Naive thymus-derived CD4-positive, alpha-beta T cell (primary cell): ENCODE measurements around the gene KIF5A. TPM values are rescaled to one million over a fixed set of nuclear protein-coding genes. Genes with fewer than 3 reads are reported as not detected.

Experiments
- ATAC-seq: fragments of 150-1000 bp; cut with Tn5 transposase; 2 replicates; pipeline ENCODE4 v1.10.0; 2021; ENCODE audit warnings: mild to moderate bottlenecking, moderate library complexity
- CTCF ChIA-PET: fragments of 350-600 bp; sonication (Branson Sonifier 250); formaldehyde crosslinking; loops from one replicate; lab custom pipeline; 2021; ENCODE audit warnings: antibody characterized with exemption; lab: Charles Lee
- POLR2A ChIA-PET: fragments of 350-600 bp; sonication (Branson Sonifier 250); formaldehyde crosslinking; loops from one replicate; lab custom pipeline; 2021; ENCODE audit warnings: antibody characterized with exemption, inconsistent platforms; lab: Charles Lee
- DNase-seq, 9 donors: peaks; one replicate each; pipeline versions ENCODE4 v3.0.0 to v3.0.0-alpha.2; 2020 to 2022; ENCODE audit warnings: mixed read lengths in 1 of 9
- H3K27ac ChIP-seq: one replicate; pipeline ENCODE4 v1.7.0; 2013; ENCODE audit warnings: mild to moderate bottlenecking, low read depth, low read length, moderate library complexity
- H3K27me3 ChIP-seq, 2 donors: one replicate each; pipeline ENCODE4 v1.7.0; 2013; ENCODE audit warnings: low read length in 2 of 2, mild to moderate bottlenecking in 2 of 2, moderate library complexity in 2 of 2; ENCODE audit not compliant: control insufficient read depth in 2 of 2, insufficient read depth in 2 of 2
- H3K36me3 ChIP-seq, 3 experiments: 1 replicate in 2 of 3; 2 replicates in 1 of 3; pipeline ENCODE4 v1.7.0; 2013; ENCODE audit warnings: low read length in 3 of 3, mild to moderate bottlenecking in 3 of 3, moderate library complexity in 1 of 3; ENCODE audit not compliant: insufficient read depth in 3 of 3, control insufficient read depth in 2 of 3
- H3K4me1 ChIP-seq, 2 donors: one replicate each; pipeline ENCODE4 v1.7.0; 2013; ENCODE audit warnings: low read length in 2 of 2, mild to moderate bottlenecking in 2 of 2, moderate library complexity in 1 of 2; ENCODE audit not compliant: control insufficient read depth in 2 of 2, insufficient read depth in 2 of 2
- H3K4me3 ChIP-seq: 2 replicates; pipeline ENCODE4 v1.7.0; 2013; ENCODE audit warnings: mild to moderate bottlenecking, low read length
- H3K9me3 ChIP-seq, 3 experiments: 1 replicate in 2 of 3; 2 replicates in 1 of 3; pipeline ENCODE4 v1.7.0; 2013; ENCODE audit warnings: low read length in 3 of 3; ENCODE audit not compliant: control insufficient read depth in 2 of 3
- H3K27ac Mint-ChIP-seq, 9 donors: one replicate each; pipeline ENCODE4 v1.8.0; 2020 to 2022; ENCODE audit warnings: mixed read lengths in 9 of 9, mild to moderate bottlenecking in 8 of 9, moderate library complexity in 5 of 9, inconsistent platforms in 2 of 9
- H3K27me3 Mint-ChIP-seq, 5 donors: one replicate each; pipeline ENCODE4 v1.8.0; 2021 to 2022; ENCODE audit warnings: mixed read lengths in 5 of 5, mild to moderate bottlenecking in 1 of 5
- H3K36me3 Mint-ChIP-seq, 5 donors: one replicate each; pipeline ENCODE4 v1.8.0; 2020 to 2022; ENCODE audit warnings: mixed read lengths in 5 of 5, mild to moderate bottlenecking in 3 of 5, inconsistent platforms in 1 of 5
- H3K4me1 Mint-ChIP-seq, 7 donors: one replicate each; pipeline ENCODE4 v1.8.0; 2020 to 2022; ENCODE audit warnings: mixed read lengths in 7 of 7, mild to moderate bottlenecking in 3 of 7, inconsistent platforms in 1 of 7
- H3K4me3 Mint-ChIP-seq, 10 donors: one replicate each; pipeline ENCODE4 v1.8.0; 2020 to 2022; ENCODE audit warnings: mild to moderate bottlenecking in 10 of 10, mixed read lengths in 10 of 10, moderate library complexity in 6 of 10, inconsistent platforms in 2 of 10
- H3K9me3 Mint-ChIP-seq, 11 donors: one replicate each; pipeline ENCODE4 v1.8.0; 2020 to 2022; ENCODE audit warnings: mixed read lengths in 11 of 11, mild to moderate bottlenecking in 4 of 11, inconsistent platforms in 1 of 11, moderate library complexity in 1 of 11
- intact Hi-C, 2 donors: fragments of 100-400 bp; cut with micrococcal nuclease; formaldehyde crosslinking; loops; one replicate each; pipeline ENCODE4 v1.15.1; 2023
- polyA plus RNA-seq, 2 donors: library from polyadenylated mRNA; unstranded; fragments of 300-500 nt; fragmentation: Illumina TruSeq; gene quantifications; one replicate each; pipeline ENCODE4 v1.2.3, GENCODE V29; 2021
- total RNA-seq, 6 experiments: library from RNA in 5 of 6; stranded (reverse) in 5 of 6; gene quantifications; 1 replicate in 5 of 6; 2 replicates in 1 of 6; pipeline ENCODE4 v1.2.3 and lab custom pipeline; 2021 to 2026

The KIF5A gene
- total and polyA plus RNA-seq, 7 experiments from 2014 or later, result 0.06 to 1.7 (median 1.0) TPM

DNA sequence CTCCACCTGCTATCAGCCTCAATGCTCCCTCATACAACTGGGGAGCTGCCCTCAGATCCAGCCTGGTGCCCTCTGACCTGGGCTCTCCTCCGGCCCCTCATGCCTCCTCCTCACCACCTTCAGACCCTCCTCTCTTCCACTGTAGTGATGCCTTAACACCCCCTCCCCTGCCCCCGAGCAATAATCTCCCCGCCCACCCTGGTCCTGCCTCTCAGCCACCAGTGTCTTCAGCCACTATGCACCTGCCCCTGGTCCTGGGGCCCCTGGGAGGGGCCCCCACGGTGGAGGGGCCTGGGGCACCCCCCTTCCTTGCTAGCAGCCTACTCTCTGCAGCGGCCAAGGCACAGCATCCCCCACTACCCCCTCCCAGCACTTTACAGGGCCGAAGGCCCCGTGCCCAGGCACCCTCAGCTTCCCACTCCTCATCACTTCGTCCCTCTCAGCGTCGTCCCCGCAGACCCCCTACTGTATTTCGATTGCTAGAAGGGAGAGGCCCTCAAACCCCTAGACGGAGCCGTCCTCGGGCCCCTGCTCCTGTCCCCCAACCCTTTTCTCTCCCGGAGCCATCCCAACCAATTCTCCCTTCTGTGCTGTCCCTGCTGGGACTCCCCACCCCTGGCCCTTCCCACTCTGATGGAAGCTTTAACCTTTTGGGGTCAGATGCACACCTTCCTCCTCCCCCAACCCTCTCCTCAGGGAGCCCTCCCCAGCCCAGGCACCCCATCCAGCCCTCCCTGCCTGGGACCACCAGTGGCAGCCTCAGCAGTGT lies 24.0 kb upstream of the KIF5A start:
- Mint-ChIP-seq H3K9me3 (peaks cover 0 to 5% (median 0%) of the 10 kb centered on the region in 11 donors), H3K4me1 (peaks cover 25 to 36% (median 31%) of the 10 kb centered on the region in 7 donors), H3K4me3 (peak overlapping the region in 2 of 10 donors; percentile 7 to 8), H3K27ac (peak overlapping the region in 3 of 9 donors; percentile 14 to 58 (median 32)), H3K36me3 (peaks cover 0 to 12% (median 4%) of the 10 kb centered on the region in 5 donors), H3K27me3 (peaks cover 0 to 3% (median 0%) of the 10 kb centered on the region in 5 donors)
- Histone ChIP-seq H3K9me3 (no peaks in the 10 kb centered on the region), H3K27ac (no peak overlapping the region), H3K4me3 (no peak overlapping the region), H3K4me1 (peaks cover 22 to 26% of the 10 kb centered on the region in 2 donors), H3K36me3 (peaks cover 5 to 66% (median 22%) of the 10 kb centered on the region in 3 experiments), H3K27me3 (no peaks in the 10 kb centered on the region)
- ChIA-PET CTCF (interaction anchor here (1.1 kb wide), 1 partner anchor 45 kb away, joined by 3 read pairs; no protein-coding TSS in a partner anchor), POLR2A (interaction anchor here (0.6 to 2.6 kb wide), 3 partner anchors 10 to 45 kb away, joined by 5 to 10 read pairs (median 5); no protein-coding TSS in a partner anchor)
- DNase-seq (no peak), ATAC-seq (no peak)
- intact Hi-C loops, result loop anchor here in 1 of 2 donors (10.0 kb wide), 1 partner anchor 801 kb away; the partner anchor contains the start of gene NACA

DNA sequence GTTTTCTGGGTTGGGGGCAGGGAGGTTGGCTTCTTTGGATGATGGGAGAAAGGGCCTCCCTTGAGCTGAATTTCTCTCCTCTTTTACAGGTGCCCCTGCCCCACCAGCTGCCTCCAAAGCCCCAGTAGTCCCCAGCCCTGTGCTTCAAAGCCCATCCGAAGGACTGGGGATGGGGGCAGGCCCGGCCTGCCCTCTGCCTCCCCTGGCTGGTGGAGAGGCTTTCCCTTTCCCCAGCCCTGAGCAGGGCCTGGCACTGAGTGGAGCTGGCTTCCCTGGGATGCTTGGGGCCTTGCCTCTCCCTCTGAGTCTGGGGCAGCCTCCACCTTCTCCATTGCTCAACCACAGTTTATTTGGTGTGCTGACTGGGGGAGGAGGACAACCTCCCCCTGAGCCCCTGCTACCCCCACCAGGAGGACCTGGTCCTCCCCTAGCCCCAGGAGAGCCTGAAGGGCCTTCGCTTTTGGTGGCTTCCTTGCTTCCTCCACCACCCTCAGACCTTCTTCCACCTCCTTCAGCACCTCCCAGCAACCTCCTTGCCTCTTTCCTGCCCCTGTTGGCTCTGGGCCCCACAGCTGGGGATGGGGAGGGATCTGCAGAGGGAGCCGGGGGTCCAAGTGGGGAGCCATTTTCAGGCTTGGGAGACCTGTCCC lies 23.2 kb upstream of the KIF5A start:
- Histone ChIP-seq H3K27ac (peak overlapping the region; percentile 35), H3K27me3 (no peaks in the 10 kb centered on the region), H3K4me1 (peaks cover 14 to 18% of the 10 kb centered on the region in 2 donors), H3K36me3 (peaks cover 7 to 74% (median 22%) of the 10 kb centered on the region in 3 experiments), H3K4me3 (no peak overlapping the region), H3K9me3 (no peaks in the 10 kb centered on the region)
- ChIA-PET POLR2A (interaction anchor here (0.6 to 1.0 kb wide), 4 partner anchors 20 to 55 kb away, joined by 3 to 5 read pairs (median 4); partner anchors contain the start of gene DCTN2), CTCF (interaction anchor here (1.1 kb wide), 1 partner anchor 45 kb away, joined by 3 read pairs; no protein-coding TSS in a partner anchor)
- H3K27me3 Mint-ChIP-seq, result peaks cover 0 to 3% (median 0%) of the 10 kb centered on the region in 5 donors
- peaks cover 0 to 15% (median 4%) of the 10 kb centered on the region in 5 donors for H3K36me3 Mint-ChIP-seq
- no peak overlapping the region for H3K4me3 Mint-ChIP-seq
- no peak for ATAC-seq
- intact Hi-C loops, result loop anchor here in 1 of 2 donors (10.0 kb wide), 1 partner anchor 802 kb away; the partner anchor contains the start of gene NACA
- peak overlapping the region in 1 of 9 donors; percentile 45 for H3K27ac Mint-ChIP-seq
- H3K9me3 Mint-ChIP-seq, result peaks cover 0 to 5% (median 0%) of the 10 kb centered on the region in 11 donors
- H3K4me1 Mint-ChIP-seq, result peaks cover 23 to 29% (median 27%) of the 10 kb centered on the region in 7 donors
- DNase-seq, result no peak

DNA sequence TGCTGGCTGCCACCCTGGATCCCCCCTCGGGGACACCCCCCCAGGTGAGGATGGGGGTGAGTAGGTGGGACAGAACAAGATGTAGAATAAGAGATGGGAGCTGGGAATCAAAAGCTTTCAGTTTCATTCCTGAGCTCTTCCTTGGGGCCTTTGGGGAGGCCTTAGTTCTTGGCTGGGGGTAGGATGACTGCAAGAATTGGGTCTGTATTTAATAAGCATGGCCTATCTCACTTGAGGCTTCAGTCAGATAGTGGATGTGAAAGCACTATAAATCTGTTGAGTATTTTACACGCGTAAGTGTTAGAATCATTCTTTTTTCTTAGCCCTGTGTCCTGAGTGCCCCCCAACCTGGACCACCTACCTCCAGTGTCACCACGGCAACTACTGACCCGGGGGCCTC lies 22.7 kb upstream of the KIF5A start:
- Mint-ChIP-seq H3K9me3 (peaks cover 0 to 5% (median 0%) of the 10 kb centered on the region in 11 donors), H3K27me3 (peaks cover 0 to under 1% (median 0%) of the 10 kb centered on the region in 5 donors), H3K27ac (peak overlapping the region in 2 of 9 donors; percentile 45 to 65), H3K4me1 (peaks cover 17 to 27% (median 21%) of the 10 kb centered on the region in 7 donors), H3K4me3 (peak overlapping the region in 1 of 10 donors; percentile 41), H3K36me3 (peaks cover 0 to 20% (median 4%) of the 10 kb centered on the region in 5 donors)
- Histone ChIP-seq H3K4me3 (no peak overlapping the region), H3K9me3 (no peaks in the 10 kb centered on the region), H3K36me3 (peaks cover 7 to 80% (median 26%) of the 10 kb centered on the region in 3 experiments), H3K4me1 (peaks cover 9 to 12% of the 10 kb centered on the region in 2 donors), H3K27me3 (no peaks in the 10 kb centered on the region), H3K27ac (peak overlapping the region; percentile 35)
- DNase-seq, result no peak
- intact Hi-C loops, result loop anchor here in 1 of 2 donors (10.0 kb wide), 1 partner anchor 802 kb away; the partner anchor contains the start of gene NACA
- ChIA-PET CTCF (interaction anchor here (0.6 kb wide), 1 partner anchor 56 kb away, joined by 4 read pairs; no protein-coding TSS in a partner anchor), POLR2A (interaction anchor here (0.6 to 1.0 kb wide), 2 partner anchors 20 to 53 kb away, joined by 3 to 5 read pairs; partner anchors contain the start of gene DCTN2)
- ATAC-seq, result no peak

DNA sequence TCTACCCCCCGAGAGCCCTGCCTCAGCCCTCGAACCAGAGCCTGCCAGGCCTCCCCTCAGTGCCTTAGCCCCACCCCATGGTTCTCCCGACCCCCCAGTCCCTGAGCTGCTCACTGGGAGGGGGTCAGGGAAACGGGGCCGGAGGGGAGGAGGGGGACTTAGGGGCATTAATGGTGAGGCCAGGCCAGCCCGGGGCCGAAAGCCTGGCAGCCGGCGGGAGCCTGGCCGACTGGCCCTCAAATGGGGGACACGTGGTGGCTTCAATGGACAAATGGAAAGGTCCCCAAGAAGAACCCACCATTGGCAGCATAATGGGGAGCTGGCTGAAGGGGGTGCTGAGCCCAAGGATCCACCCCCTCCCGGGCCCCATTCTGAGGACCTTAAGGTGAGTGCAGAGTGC lies 21.7 kb upstream of the KIF5A start:
- H3K9me3 Mint-ChIP-seq, result peaks cover 0 to 5% (median 0%) of the 10 kb centered on the region in 11 donors
- ATAC-seq (no peak), DNase-seq (no peak)
- no peak overlapping the region for H3K4me3 Mint-ChIP-seq
- H3K4me1 Mint-ChIP-seq, result peaks cover 15 to 25% (median 18%) of the 10 kb centered on the region in 7 donors
- CTCF ChIA-PET, result no interaction called here
- Histone ChIP-seq H3K4me1 (peaks cover 9 to 11% of the 10 kb centered on the region in 2 donors), H3K4me3 (no peak overlapping the region), H3K27me3 (no peaks in the 10 kb centered on the region), H3K36me3 (peaks cover 7 to 90% (median 34%) of the 10 kb centered on the region in 3 experiments), H3K27ac (no peak overlapping the region), H3K9me3 (no peaks in the 10 kb centered on the region)
- H3K36me3 Mint-ChIP-seq, result peaks cover 6 to 30% (median 13%) of the 10 kb centered on the region in 5 donors
- POLR2A ChIA-PET, result interaction anchor here (0.9 kb wide), 1 partner anchor 69 kb away, joined by 3 read pairs; no protein-coding TSS in a partner anchor
- peak overlapping the region in 2 of 9 donors; percentile 22 to 59 for H3K27ac Mint-ChIP-seq
- no peaks in the 10 kb centered on the region for H3K27me3 Mint-ChIP-seq
- intact Hi-C loops, result loop anchor here in 1 of 2 donors (10.0 kb wide), 1 partner anchor 803 kb away; the partner anchor contains the start of gene NACA

DNA sequence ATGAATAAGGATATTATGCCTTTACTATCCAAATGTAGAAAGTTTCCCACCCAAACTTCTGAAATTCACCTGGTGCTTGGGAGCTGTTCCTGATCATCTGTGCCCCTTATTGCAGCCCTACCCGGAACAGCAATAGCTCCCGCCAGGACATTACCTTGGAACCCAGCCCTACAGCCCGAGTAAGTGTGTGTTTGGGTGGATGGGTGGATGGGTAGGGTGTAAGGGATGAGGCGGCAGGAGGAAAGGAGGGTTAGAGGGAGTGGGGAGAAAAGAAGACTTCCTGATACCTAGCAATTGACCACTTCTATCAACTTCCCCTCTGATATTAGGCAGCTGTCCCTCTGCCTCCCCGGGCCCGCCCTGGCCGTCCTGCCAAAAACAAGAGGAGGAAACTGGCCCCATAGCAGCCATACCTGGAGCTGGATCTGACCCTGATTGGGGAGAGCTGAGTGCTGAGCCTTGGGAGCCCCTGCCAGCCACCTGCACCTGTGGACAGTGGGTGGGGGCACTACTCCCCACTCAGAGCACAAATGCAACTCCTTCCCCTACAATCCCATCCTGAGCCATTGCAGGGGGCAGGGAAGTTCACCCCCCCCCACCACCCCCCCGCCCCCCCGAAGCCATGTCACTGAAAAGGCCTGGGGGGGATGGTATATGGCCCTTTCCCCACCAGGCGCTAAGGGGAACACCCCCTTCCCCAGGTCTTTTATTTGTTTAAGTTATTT lies 20.9 kb upstream of the KIF5A start:
- POLR2A ChIA-PET, result interaction anchor here (0.6 to 1.3 kb wide), 5 partner anchors 10 to 131 kb away, joined by 3 to 4 read pairs (median 3); no protein-coding TSS in a partner anchor
- Mint-ChIP-seq H3K9me3 (peaks cover 0 to 1% (median 0%) of the 10 kb centered on the region in 11 donors), H3K36me3 (peaks cover 6 to 31% (median 14%) of the 10 kb centered on the region in 5 donors), H3K27ac (peak overlapping the region in 1 of 9 donors; percentile 76), H3K4me1 (peaks cover 7 to 17% (median 10%) of the 10 kb centered on the region in 7 donors), H3K4me3 (peak overlapping the region in 1 of 10 donors; percentile 25), H3K27me3 (no peaks in the 10 kb centered on the region)
- Histone ChIP-seq H3K27ac (no peak overlapping the region), H3K4me1 (peaks cover 2 to 3% of the 10 kb centered on the region in 2 donors), H3K36me3 (peaks cover 10 to 98% (median 34%) of the 10 kb centered on the region in 3 experiments), H3K9me3 (no peaks in the 10 kb centered on the region), H3K27me3 (no peaks in the 10 kb centered on the region), H3K4me3 (no peak overlapping the region)
- intact Hi-C loops, result loop anchor here in 1 of 2 donors (10.0 kb wide), 1 partner anchor 804 kb away; the partner anchor contains the start of gene NACA
- CTCF ChIA-PET, result interaction anchor here (0.7 kb wide), 1 partner anchor 52 kb away, joined by 3 read pairs; no protein-coding TSS in a partner anchor
- DNase-seq (no peak), ATAC-seq (no peak)
